Ectodermal cell (in vitro differentiated cells): Measurements from ENCODE around the gene ATP13A3.

ENCODE experiments used
- H3K27ac ChIP-seq: 2 replicates; pipeline ENCODE4 v1.7.0; 2013; ENCODE audit warnings: mild to moderate bottlenecking, low read depth, low read length; ENCODE audit not compliant: insufficient read depth, poor library complexity, severe bottlenecking
- H3K27me3 ChIP-seq: 2 replicates; pipeline ENCODE4 v1.7.0; 2013; ENCODE audit warnings: mild to moderate bottlenecking, low read length; ENCODE audit not compliant: insufficient read depth, control insufficient read depth, poor library complexity, severe bottlenecking
- H3K36me3 ChIP-seq: one replicate; pipeline ENCODE4 v1.7.0; 2013; ENCODE audit warnings: low read length; ENCODE audit not compliant: control insufficient read depth, insufficient read depth
- H3K4me1 ChIP-seq: one replicate; pipeline ENCODE4 v1.7.0; 2013; ENCODE audit warnings: low read length; ENCODE audit not compliant: control insufficient read depth, insufficient read depth
- H3K4me3 ChIP-seq: 2 replicates; pipeline ENCODE4 v1.7.0; 2013; ENCODE audit warnings: low read depth, low read length, control low read depth; ENCODE audit not compliant: insufficient read depth
- H3K9me3 ChIP-seq: 2 replicates; pipeline ENCODE4 v1.7.0; 2013; ENCODE audit warnings: mild to moderate bottlenecking, low read length, moderate library complexity; ENCODE audit not compliant: control insufficient read depth
- WGBS, 2 experiments: methylation state at CpG; one replicate each; pipeline ENCODE4 v1.1.7; 2013; ENCODE audit warnings: missing lambda C conversion rate in 2 of 2; 5-methylcytosine and 5-hydroxymethylcytosine counted together

ATP13A3 gene

GRCh38 chr3:194518652-194519051 is 31.9 kb upstream of the ATP13A3 start:
- H3K4me1 ChIP-seq = no peaks in the 10 kb centered on the region
- 100% methylated on average over 2 of the region's 2 CpGs for WGBS, 2 experiments

DNA sequence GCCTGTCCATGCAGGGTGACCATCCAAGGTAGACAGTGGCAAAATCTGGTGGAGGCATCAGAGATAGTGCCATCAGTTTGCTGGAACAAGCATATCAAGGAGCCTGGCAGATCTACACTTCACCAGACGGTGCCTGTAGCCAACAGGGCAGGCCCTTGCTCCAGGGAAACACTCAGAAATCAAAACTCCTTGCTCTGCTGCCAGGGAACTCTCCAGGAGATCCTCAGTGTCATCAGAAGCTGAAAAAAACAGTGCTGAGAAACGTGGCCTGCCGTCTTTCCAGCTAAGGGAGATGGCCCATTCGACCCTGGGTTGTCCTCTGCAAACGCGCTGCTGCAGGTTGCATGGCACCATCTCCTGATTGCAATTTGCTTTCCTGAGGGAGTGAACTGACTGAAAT is 30.5 kb upstream of the ATP13A3 start:
- no peak overlapping the region for H3K27ac ChIP-seq
- no peaks in the 10 kb centered on the region for H3K27me3 ChIP-seq
- H3K9me3 ChIP-seq = no peaks in the 10 kb centered on the region
- WGBS, 2 experiments = 69 to 70% methylated on average over 6 of the region's 6 CpGs
- no peak overlapping the region for H3K4me3 ChIP-seq
- H3K4me1 ChIP-seq = no peaks in the 10 kb centered on the region
- no peaks in the 10 kb centered on the region for H3K36me3 ChIP-seq

More at GRCh38 chr3:194518652-194519051, 31.9 kb upstream of the ATP13A3 start:
- Histone ChIP-seq H3K27ac (no peak overlapping the region), H3K27me3 (no peaks in the 10 kb centered on the region), H3K36me3 (no peaks in the 10 kb centered on the region), H3K9me3 (no peaks in the 10 kb centered on the region), H3K4me3 (no peak overlapping the region)

DNA sequence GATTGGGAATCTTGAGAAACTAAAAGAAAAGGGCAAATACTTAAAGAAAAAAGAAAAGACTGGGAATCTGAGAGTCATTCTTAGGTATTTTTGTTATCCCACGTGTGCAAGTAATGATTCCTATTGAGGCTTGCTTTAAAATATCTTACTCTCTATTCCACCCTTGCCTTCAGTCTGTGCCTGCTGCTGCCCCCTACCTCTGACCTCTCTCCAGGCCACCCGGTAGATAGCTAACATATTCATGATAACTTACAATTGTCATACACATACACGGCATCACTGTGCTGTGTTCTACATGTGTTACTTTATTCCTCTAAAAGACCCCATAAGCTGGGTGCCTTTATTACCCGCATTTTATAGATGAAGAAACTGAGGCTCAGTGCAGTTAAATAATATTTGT is 27.8 kb upstream of the ATP13A3 start:
- H3K4me1 ChIP-seq = no peaks in the 10 kb centered on the region
- 55 to 79% methylated on average over 3 to 4 of the region's 4 CpGs for WGBS, 2 experiments
- H3K27me3 ChIP-seq = no peaks in the 10 kb centered on the region
- H3K36me3 ChIP-seq = no peaks in the 10 kb centered on the region
- no peaks in the 10 kb centered on the region for H3K9me3 ChIP-seq
- H3K4me3 ChIP-seq = no peak overlapping the region
- H3K27ac ChIP-seq = no peak overlapping the region

DNA sequence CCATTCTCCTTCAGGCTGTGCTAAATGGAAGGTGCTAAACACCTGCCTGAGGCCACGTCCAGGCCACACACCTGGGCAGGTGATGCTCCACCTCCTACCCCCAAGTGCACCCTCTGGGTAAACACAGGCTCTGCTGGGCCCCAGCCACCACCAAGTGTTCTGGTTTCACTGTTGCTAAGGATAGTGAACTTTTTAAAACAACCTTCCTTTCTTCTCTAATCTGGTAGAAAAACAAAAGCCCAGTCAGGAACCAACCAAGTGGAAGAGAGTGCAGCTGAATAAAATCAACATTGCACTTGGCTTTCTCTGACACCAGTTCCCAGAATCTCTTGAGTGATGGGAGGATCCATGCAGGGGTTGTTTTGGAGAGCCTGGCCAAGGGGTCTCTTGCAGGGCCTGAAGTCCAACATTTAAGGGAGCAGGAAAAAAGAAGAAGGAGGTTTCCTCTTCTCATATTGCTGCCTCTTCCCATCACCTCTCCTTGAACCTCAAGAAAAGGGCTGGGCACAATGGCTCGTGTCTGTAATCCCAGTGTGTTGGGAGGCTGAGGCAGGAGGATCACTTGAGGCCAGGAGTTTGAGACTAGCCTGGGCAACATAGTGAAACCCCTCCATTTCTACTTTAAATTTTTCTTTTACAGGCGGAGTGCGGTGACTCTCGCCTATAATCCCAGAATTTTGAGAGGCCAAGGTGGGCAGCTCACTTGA is 26.2 kb upstream of the ATP13A3 start:
- Histone ChIP-seq H3K4me3 (no peak overlapping the region), H3K27ac (no peak overlapping the region), H3K36me3 (no peaks in the 10 kb centered on the region), H3K4me1 (no peaks in the 10 kb centered on the region), H3K9me3 (no peaks in the 10 kb centered on the region), H3K27me3 (no peaks in the 10 kb centered on the region)
- WGBS, 2 experiments = 85 to 87% methylated on average over 5 of the region's 5 CpGs

- Histone ChIP-seq H3K4me3 (no peak overlapping the region), H3K9me3 (no peaks in the 10 kb centered on the region), H3K27me3 (no peaks in the 10 kb centered on the region), H3K27ac (no peak overlapping the region), H3K4me1 (no peaks in the 10 kb centered on the region), H3K36me3 (no peaks in the 10 kb centered on the region)
- 89 to 91% methylated on average over 13 to 14 of the region's 14 CpGs for WGBS, 2 experiments
These were observed 22.0 kb upstream of the ATP13A3 start for GRCh38 chr3:194508491-194509453.

GRCh38 chr3:194507571-194507970 is 20.8 kb upstream of the ATP13A3 start:
- WGBS, 2 experiments = 86 to 90% methylated on average over 11 to 12 of the region's 12 CpGs
- Histone ChIP-seq H3K4me1 (no peaks in the 10 kb centered on the region), H3K27me3 (no peaks in the 10 kb centered on the region)

GRCh38 chr3:194505791-194506415 is 19.1 kb upstream of the ATP13A3 start:
- Histone ChIP-seq H3K27ac (no peak overlapping the region), H3K4me1 (no peaks in the 10 kb centered on the region), H3K36me3 (no peaks in the 10 kb centered on the region), H3K4me3 (no peak overlapping the region), H3K27me3 (no peaks in the 10 kb centered on the region), H3K9me3 (no peaks in the 10 kb centered on the region)
- 91 to 92% methylated on average over 5 of the region's 5 CpGs for WGBS, 2 experiments

More at GRCh38 chr3:194507571-194507970, 20.8 kb upstream of the ATP13A3 start:
- Histone ChIP-seq H3K36me3 (no peaks in the 10 kb centered on the region), H3K9me3 (no peaks in the 10 kb centered on the region), H3K4me3 (no peak overlapping the region), H3K27ac (no peak overlapping the region)

DNA sequence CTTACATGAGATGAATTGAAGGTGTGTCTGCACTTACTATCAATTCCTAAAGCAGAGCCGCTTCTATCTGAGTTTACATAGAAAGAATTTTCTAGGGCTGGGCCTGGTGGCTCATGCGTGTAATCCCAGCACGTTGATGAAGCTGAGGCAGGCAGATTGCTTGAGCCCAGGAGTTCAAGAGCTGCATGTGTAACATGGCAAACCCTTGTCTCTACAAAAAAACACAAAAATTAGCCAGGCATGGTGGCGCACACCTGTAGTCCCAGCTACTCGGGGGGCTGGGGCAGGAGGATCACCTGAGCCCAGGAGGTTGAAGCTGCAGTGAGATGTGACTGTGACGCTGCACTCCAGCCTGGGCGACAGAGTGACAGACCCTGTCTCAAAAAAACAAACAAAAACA is 18.1 kb upstream of the ATP13A3 start:
- H3K4me3 ChIP-seq = no peak overlapping the region
- no peak overlapping the region for H3K27ac ChIP-seq
- no peaks in the 10 kb centered on the region for H3K36me3 ChIP-seq
- no peaks in the 10 kb centered on the region for H3K9me3 ChIP-seq
- no peaks in the 10 kb centered on the region for H3K27me3 ChIP-seq
- 89 to 95% methylated on average over 7 of the region's 7 CpGs for WGBS, 2 experiments
- no peaks in the 10 kb centered on the region for H3K4me1 ChIP-seq

DNA sequence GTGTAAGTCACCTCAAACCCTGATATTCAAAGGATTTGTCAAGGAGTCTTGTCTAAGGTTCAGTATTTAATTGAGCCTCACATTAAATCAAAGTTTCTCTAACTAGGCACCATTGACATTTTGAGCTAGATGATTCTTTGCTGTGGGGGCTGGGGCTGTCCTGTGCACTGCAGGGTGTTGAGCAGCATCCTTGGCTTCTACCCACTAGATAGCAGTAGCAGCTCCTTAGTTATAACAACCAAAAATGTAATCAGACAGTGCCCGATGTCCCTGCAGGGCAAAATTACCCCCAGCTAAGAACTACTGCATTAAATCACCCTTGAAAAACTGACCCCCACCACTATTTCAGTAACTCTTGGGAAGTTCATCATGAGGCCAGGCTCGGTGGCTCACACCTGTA is 17.3 kb upstream of the ATP13A3 start:
- Histone ChIP-seq H3K36me3 (no peaks in the 10 kb centered on the region), H3K27ac (no peak overlapping the region), H3K4me1 (no peaks in the 10 kb centered on the region), H3K4me3 (no peak overlapping the region), H3K9me3 (no peaks in the 10 kb centered on the region), H3K27me3 (no peaks in the 10 kb centered on the region)
- WGBS, 2 experiments = 90 to 92% methylated on average over 2 of the region's 2 CpGs

- no peaks in the 10 kb centered on the region for H3K4me1 ChIP-seq
- no peaks in the 10 kb centered on the region for H3K9me3 ChIP-seq
- 98 to 99% methylated on average over 2 of the region's 2 CpGs for WGBS, 2 experiments
- no peak overlapping the region for H3K4me3 ChIP-seq
- no peak overlapping the region for H3K27ac ChIP-seq
- no peaks in the 10 kb centered on the region for H3K36me3 ChIP-seq
- H3K27me3 ChIP-seq = no peaks in the 10 kb centered on the region
These were observed 16.3 kb upstream of the ATP13A3 start for GRCh38 chr3:194503081-194503531.
